Choroid plexus epithelial cell (primary cell): Measurements from ENCODE around the gene TCIRG1.

Source experiments
- DNase-seq: peaks from one replicate; pipeline ENCODE4 v3.0.0-alpha.2; 2010; ENCODE audit warnings: low read depth
- H3K4me3 ChIP-seq: 2 replicates; pipeline ENCODE4 v1.5.1; 2011; ENCODE audit warnings: low read depth, mild to moderate bottlenecking, control low read depth, low read length, moderate library complexity
- TF ChIP-seq, protein P1 (sequence below): conservative IDR thresholded peaks from 2 replicates; pipeline ENCODE4 v1.5.1; 2011; ENCODE audit warnings: low read depth, mild to moderate bottlenecking, control low read depth, inconsistent platforms, low read length, moderate library complexity

Gene TCIRG1

DNA sequence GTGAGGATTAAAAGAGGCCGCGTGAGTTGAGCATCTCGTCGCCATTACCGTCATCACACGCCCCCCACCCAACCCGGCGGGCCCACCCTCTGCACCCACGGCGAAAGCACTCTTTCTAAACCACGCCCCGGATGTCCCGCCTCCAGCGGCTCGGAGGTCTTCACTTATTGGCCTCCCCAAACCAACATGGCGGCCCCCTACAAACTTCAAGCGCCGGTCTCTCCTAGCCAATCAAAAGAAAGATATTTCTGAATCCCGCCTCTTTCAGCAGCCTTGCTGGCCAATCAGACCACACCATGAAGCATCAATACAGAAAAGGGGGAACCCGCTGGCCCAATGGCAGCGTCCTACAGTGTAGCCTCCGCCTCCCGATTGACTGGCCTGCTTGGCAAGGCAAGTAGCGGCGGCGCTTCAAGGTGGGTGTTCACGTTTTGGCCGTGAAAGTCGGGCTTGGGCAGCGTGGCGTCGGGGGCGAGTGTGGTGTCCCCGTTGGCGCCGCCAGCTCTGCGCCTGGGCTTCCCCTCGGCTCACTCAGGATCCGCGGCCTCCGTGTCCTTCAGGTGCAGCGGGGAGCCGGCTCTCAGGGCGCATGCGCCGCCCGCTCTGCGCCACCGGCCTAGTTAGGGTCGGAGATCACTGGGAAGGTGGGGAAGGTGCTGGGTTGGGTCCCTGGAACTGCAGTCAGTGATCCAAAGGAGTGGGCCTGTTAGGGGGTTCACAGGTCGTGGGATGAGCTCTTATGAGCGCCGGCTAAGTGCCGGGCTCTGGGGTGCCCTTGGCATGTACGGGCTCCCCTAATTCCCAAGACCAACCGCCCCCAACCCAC, 8.3 kb upstream of the TCIRG1 start, which contains the start of gene NDUFS8:
Gene NDUFS8, plus strand, starts transcription at position 364 of the 826 bp plus-strand sequence. CDS start 1,471 bp downstream, outside the sequence.
- DNase-seq: peak; percentile 99
- H3K4me3 ChIP-seq: peak within 1 kb of the TSS; percentile 97
- TF ChIP-seq, protein P1, sequence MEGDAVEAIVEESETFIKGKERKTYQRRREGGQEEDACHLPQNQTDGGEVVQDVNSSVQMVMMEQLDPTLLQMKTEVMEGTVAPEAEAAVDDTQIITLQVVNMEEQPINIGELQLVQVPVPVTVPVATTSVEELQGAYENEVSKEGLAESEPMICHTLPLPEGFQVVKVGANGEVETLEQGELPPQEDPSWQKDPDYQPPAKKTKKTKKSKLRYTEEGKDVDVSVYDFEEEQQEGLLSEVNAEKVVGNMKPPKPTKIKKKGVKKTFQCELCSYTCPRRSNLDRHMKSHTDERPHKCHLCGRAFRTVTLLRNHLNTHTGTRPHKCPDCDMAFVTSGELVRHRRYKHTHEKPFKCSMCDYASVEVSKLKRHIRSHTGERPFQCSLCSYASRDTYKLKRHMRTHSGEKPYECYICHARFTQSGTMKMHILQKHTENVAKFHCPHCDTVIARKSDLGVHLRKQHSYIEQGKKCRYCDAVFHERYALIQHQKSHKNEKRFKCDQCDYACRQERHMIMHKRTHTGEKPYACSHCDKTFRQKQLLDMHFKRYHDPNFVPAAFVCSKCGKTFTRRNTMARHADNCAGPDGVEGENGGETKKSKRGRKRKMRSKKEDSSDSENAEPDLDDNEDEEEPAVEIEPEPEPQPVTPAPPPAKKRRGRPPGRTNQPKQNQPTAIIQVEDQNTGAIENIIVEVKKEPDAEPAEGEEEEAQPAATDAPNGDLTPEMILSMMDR: no peak

DNA sequence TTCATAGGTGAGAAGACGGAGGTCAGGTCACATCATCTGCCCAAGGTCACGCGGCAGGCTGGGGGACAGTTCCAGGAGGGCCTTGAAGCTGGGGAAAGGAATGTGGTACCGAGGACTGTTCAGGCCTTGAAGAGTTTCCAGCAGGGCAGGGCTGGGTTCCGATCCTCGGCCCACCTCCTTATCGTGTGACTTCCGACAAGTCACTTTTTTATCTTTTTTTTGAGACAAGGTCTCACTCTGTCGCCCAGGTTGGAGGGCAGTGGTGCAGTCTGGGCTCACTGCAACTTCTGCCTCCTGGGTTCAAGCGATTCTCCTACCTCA, 7.7 kb upstream of the TCIRG1 start:
- H3K4me3 ChIP-seq: peak overlapping the region; percentile 97
- TF ChIP-seq, protein P1: no peak
- peak; percentile 45 for DNase-seq

DNA sequence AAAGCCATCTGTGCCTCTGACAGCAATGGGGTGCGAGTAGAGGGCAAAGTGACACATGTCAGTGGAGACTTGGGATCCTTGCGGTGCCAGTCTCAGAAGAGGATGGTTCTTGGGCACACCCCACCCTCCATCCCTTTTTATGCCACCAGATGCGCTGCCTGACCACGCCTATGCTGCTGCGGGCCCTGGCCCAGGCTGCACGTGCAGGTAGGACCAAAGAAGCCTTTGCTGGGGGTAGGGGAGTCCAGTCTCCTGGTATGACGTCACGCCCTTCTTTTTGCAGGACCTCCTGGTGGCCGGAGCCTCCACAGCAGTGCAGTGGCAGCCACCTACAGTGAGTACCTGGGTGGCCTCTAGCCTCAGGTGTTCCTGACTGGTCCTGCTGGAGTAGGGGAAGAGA, 6.8 kb upstream of the TCIRG1 start:
- DNase-seq: no peak
- TF ChIP-seq, protein P1: no peak
- H3K4me3 ChIP-seq: no peak overlapping the region

DNA sequence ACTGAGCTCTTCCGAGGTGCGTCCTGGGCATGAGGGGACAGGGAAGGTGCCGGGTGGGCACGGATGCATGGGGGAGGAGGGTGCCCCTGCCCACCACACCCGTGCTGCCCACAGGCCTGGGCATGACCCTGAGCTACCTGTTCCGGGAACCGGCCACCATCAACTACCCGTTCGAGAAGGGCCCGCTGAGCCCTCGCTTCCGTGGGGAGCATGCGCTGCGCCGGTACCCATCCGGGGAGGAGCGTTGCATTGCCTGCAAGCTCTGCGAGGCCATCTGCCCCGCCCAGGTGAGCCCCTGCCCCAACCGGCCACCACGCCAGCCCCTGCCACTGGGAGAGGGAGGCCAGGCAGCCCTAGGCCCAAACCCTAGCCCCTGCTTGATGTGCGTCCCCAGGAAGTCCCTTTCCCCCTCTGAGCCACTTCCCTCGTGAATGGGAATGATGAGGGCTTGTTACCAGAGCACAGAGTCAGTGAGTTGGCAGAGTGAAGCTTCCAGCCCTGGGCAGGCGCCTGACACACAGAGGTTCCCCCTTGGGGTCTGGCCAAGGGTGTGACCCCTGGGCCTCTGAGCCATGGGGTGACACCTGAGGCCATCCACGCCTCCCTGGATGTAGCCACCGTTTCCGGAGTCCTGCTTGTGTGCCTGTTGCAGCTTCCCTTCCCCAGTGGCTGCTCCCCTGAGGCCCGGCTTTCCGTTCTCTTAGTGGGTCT, 5.7 kb upstream of the TCIRG1 start:
- TF ChIP-seq, protein P1: no peak
- no peak for DNase-seq
- no peak overlapping the region for H3K4me3 ChIP-seq

DNA sequence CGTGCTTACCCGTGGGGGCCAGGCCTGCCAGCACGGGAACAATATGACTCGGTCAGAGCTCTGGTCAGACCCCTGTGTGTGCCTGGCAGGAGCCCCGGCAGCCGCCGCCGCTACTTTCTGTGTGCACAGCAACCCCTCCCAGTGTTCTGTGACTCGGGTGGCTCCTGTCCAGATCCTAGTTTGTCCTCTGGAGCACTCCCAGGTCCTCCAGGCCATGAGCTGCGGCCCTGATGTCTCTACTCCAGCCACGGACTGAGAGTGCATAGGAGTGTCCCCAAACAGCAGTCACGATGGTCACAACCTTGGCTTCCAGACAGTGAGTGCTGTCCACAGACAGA, 5.1 kb upstream of the TCIRG1 start:
- TF ChIP-seq, protein P1: no peak
- no peak for DNase-seq
- H3K4me3 ChIP-seq: no peak overlapping the region

DNA sequence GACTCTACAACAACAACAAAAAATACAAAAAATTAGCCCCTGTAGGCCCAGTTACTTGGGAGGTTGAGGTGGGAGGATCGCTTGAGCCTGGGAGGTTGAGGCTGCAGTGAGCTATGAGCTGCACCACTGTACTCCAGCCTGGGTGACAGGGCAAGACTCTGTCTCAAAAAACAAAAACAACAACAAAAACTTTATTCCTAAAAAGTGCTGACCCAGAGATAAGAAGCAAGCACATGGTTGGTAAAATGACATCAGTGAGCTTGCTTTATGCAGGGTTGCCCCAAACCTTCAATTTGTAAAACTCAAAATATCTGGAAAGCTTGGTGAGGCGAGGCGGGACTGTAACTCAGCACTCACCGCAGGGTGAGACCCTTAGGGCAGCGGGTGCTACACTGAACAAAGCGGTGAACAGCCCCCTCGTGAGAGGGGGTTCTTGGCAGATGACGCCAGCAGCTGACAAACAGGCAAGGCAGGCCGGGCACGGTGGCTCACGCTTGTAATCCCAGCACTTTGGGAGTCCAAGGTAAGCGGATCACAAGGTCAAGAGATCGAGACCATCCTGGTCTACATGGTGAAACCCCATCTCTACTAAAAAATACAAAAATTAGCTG, 3.5 kb upstream of the TCIRG1 start:
- TF ChIP-seq, protein P1: no peak
- no peak for DNase-seq
- no peak overlapping the region for H3K4me3 ChIP-seq
